ENCODE measurements around the gene HSF4. TPM values are rescaled to one million over a fixed set of nuclear protein-coding genes. Genes with fewer than 3 reads are reported as not detected.

HSF4 gene
- total and polyA plus RNA-seq, 2 experiments from 2014 or later, result 5.5 to 15.7 TPM

DNA sequence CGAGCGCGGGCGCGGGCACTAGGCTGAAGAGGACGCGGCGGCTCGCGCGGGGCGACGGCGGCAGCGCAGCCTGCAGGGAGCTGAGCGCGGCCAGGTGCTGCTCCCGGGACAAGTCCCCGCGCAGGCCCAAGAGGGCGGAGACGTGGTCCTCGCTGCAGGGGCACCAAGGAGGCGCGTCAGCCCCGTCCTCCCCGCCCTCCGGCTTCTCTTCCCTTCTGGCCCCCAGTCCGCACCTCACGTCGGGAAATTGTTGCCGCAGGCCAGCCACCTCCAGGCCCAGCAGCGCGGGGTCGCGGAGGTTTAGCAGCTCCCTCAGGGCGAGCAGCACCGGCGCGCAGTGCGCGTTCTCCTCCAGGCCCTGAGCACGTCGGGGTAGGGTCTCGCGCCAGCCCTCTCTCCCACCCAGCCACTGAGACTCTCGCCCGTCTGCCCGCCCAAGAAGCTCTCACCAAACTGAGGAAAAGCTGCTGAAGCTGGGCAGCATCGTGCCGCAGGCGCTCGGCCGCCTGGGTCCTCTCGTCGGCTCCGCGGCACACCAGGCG, 20.0 kb downstream of the HSF4 start:
- Histone ChIP-seq H3K79me2 (peaks cover 12% of the 10 kb centered on the region), H2AFZ (peak overlapping the region; percentile 37), H3K27ac (peak overlapping the region; percentile 95), H3K4me1 (ENCODE audit: insufficient read depth) (peaks cover 11% of the 10 kb centered on the region), H3K4me3 (peak overlapping the region; percentile 20), H3K27me3 (no peaks in the 10 kb centered on the region), H3K36me3 (replicated peaks; ENCODE audit: insufficient read depth, low read depth) (no peaks in the 10 kb centered on the region), H4K20me1 (ENCODE audit: insufficient read depth, poor library complexity, severe bottlenecking) (no peaks in the 10 kb centered on the region), H3K9me3 (ENCODE audit: low read depth) (no peaks in the 10 kb centered on the region), H3K4me2 (peak overlapping the region; percentile 87), H3K9me2 (replicated peaks; ENCODE audit: insufficient read depth) (no peaks in the 10 kb centered on the region)
- WGBS (ENCODE audit: low lambda C conversion rate, missing lambda C conversion rate), result 9% methylated on average over 59 of the region's 59 CpGs
- peak; percentile 35 for TF ChIP-seq EZH2 (IDR thresholded peaks at IDR 0.05; ENCODE audit: borderline replicate concordance)
- TF ChIP-seq EZH2phosphoT487 (IDR thresholded peaks at IDR 0.05; ENCODE audit: low read depth, severe bottlenecking, unreplicated experiment), result no peak
- peak; percentile 73 for DNase-seq (ENCODE audit: low spot score)

DNA sequence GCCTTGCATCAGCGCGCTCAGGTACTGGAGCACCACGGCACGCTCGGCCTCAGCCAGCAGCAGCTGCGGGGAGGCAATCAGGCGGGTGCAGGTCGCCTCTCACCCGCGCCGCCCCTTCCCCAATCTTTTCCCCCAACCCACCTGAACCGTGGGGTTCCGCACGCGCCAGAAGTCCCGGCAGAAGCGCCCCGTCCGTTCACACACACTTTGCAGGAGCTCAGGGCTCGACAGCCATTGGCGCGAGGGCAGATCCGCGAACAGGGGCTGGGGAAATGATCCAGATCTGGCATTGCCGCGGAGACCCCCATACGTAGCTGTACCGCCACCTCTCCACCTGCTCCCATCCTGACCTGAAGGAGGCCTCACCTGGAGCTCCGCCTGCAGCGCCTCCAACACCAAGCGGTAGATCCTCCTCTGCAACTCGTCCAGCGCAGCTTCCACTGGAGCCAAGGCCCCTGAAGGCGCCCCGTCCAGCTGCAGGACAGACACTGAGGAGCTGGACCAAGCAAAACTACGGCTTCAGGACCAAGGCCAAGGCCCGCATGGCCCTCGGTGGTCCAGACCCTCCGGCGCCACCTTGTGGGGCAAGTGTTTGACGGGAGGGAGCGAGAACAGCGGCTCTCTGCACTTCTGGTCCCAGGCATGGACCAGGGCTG, 20.6 kb downstream of the HSF4 start:
- no peak overlapping the region for H3K27ac ChIP-seq
- 17% methylated on average over 39 of the region's 43 CpGs for WGBS (ENCODE audit: low lambda C conversion rate, missing lambda C conversion rate)

DNA sequence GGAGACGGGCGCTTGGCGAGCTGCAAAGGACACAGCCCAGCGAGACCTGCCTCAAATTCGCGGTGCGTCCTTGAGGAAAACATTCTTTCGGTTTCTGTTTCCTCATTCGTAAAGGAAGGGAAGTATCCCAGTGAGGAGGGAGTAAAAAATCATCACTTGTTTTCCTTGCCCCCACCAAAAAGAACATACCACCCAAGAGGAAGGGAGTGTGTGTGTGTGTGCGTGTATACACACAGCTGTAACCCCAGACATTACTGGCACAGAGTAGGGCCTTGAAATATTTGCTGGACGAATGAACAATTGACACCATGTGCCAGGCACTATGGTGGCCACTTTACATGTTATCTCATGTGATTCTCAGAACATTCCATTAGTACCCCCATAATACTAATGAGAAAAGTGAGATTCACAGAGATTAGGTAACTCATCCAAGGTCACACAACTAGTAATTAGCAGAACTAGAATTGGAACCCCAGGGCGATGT, 21.1 kb downstream of the HSF4 start:
- Histone ChIP-seq H3K79me2 (peaks cover 12% of the 10 kb centered on the region), H3K9me3 (ENCODE audit: low read depth) (no peaks in the 10 kb centered on the region), H4K20me1 (ENCODE audit: insufficient read depth, poor library complexity, severe bottlenecking) (no peaks in the 10 kb centered on the region), H3K36me3 (replicated peaks; ENCODE audit: insufficient read depth, low read depth) (no peaks in the 10 kb centered on the region), H3K4me1 (ENCODE audit: insufficient read depth) (peaks cover 11% of the 10 kb centered on the region), H3K4me2 (peak overlapping the region; percentile 87), H3K9me2 (replicated peaks; ENCODE audit: insufficient read depth) (no peaks in the 10 kb centered on the region), H2AFZ (no peak overlapping the region), H3K27me3 (no peaks in the 10 kb centered on the region), H3K4me3 (no peak overlapping the region), H3K27ac (no peak overlapping the region)
- DNase-seq (ENCODE audit: low spot score), result no peak
- WGBS (ENCODE audit: low lambda C conversion rate, missing lambda C conversion rate), result 16% methylated on average over 12 of the region's 12 CpGs
- TF ChIP-seq, protein P1, sequence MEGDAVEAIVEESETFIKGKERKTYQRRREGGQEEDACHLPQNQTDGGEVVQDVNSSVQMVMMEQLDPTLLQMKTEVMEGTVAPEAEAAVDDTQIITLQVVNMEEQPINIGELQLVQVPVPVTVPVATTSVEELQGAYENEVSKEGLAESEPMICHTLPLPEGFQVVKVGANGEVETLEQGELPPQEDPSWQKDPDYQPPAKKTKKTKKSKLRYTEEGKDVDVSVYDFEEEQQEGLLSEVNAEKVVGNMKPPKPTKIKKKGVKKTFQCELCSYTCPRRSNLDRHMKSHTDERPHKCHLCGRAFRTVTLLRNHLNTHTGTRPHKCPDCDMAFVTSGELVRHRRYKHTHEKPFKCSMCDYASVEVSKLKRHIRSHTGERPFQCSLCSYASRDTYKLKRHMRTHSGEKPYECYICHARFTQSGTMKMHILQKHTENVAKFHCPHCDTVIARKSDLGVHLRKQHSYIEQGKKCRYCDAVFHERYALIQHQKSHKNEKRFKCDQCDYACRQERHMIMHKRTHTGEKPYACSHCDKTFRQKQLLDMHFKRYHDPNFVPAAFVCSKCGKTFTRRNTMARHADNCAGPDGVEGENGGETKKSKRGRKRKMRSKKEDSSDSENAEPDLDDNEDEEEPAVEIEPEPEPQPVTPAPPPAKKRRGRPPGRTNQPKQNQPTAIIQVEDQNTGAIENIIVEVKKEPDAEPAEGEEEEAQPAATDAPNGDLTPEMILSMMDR (IDR thresholded peaks at IDR 0.05; ENCODE audit: poor library complexity), result no peak
- no peak for TF ChIP-seq EZH2 (IDR thresholded peaks at IDR 0.05; ENCODE audit: borderline replicate concordance)
- no peak for TF ChIP-seq EZH2phosphoT487 (IDR thresholded peaks at IDR 0.05; ENCODE audit: low read depth, severe bottlenecking, unreplicated experiment)

More for the DNA sequence above, 20.6 kb downstream of the HSF4 start:
- H3K4me3 ChIP-seq, result no peak overlapping the region
- H4K20me1 ChIP-seq (ENCODE audit: insufficient read depth, poor library complexity, severe bottlenecking), result no peaks in the 10 kb centered on the region
- no peaks in the 10 kb centered on the region for H3K27me3 ChIP-seq
- peak overlapping the region; percentile 87 for H3K4me2 ChIP-seq
- H3K79me2 ChIP-seq, result peaks cover 12% of the 10 kb centered on the region
- no peak for TF ChIP-seq EZH2 (IDR thresholded peaks at IDR 0.05; ENCODE audit: borderline replicate concordance)
- TF ChIP-seq, protein P1 (IDR thresholded peaks at IDR 0.05; ENCODE audit: poor library complexity), result peak; percentile 86
- H3K4me1 ChIP-seq (ENCODE audit: insufficient read depth), result peaks cover 11% of the 10 kb centered on the region
- peak; percentile 95 for DNase-seq (ENCODE audit: low spot score)
- no peaks in the 10 kb centered on the region for H3K9me2 ChIP-seq (replicated peaks; ENCODE audit: insufficient read depth)
- no peaks in the 10 kb centered on the region for H3K36me3 ChIP-seq (replicated peaks; ENCODE audit: insufficient read depth, low read depth)
- H2AFZ ChIP-seq, result no peak overlapping the region
- no peaks in the 10 kb centered on the region for H3K9me3 ChIP-seq (ENCODE audit: low read depth)

DNA sequence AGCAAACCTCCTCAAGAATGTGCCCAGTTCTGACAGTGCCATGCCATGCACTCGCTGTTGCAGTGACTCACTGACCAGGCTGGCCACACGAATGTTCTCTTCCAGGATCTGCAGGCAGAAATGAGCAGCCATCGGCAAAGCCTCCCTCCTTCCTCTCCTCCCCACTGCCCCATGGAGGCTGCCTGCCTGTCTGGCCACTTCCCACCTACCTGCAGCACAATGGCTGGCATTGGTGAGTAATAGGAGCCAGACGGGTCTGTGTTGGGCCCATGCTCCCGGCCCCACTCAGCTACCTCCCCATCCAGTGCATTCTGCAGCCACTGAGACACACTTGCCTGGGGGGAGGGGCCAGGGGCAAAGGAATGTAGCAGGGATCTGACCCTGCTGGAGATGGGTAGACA, 22.0 kb downstream of the HSF4 start:
- no peak overlapping the region for H3K4me2 ChIP-seq
- WGBS (ENCODE audit: low lambda C conversion rate, missing lambda C conversion rate), result 33% methylated on average over 5 of the region's 5 CpGs
- no peak overlapping the region for H2AFZ ChIP-seq

More for the DNA sequence above, 22.0 kb downstream of the HSF4 start:
- Histone ChIP-seq H3K9me3 (ENCODE audit: low read depth) (no peaks in the 10 kb centered on the region), H3K36me3 (replicated peaks; ENCODE audit: insufficient read depth, low read depth) (no peaks in the 10 kb centered on the region), H3K9me2 (replicated peaks; ENCODE audit: insufficient read depth) (no peaks in the 10 kb centered on the region), H3K4me1 (ENCODE audit: insufficient read depth) (peaks cover 11% of the 10 kb centered on the region), H3K27me3 (no peaks in the 10 kb centered on the region), H3K27ac (no peak overlapping the region), H3K79me2 (peaks cover 12% of the 10 kb centered on the region), H3K4me3 (no peak overlapping the region), H4K20me1 (ENCODE audit: insufficient read depth, poor library complexity, severe bottlenecking) (no peaks in the 10 kb centered on the region)
- no peak for DNase-seq (ENCODE audit: low spot score)
- TF ChIP-seq EZH2phosphoT487 (IDR thresholded peaks at IDR 0.05; ENCODE audit: low read depth, severe bottlenecking, unreplicated experiment), result no peak
- TF ChIP-seq, protein P1 (IDR thresholded peaks at IDR 0.05; ENCODE audit: poor library complexity), result no peak
- no peak for TF ChIP-seq EZH2 (IDR thresholded peaks at IDR 0.05; ENCODE audit: borderline replicate concordance)

Measured in hepatocyte (in vitro differentiated cells).